Osteoblast (primary cell): ENCODE measurements around the gene PHLDA1. TPM values are rescaled to one million over a fixed set of nuclear protein-coding genes. Genes with fewer than 3 reads are reported as not detected.

Experiments
- DNase-seq: peaks from one replicate; pipeline ENCODE4 v3.0.0; 2011; ENCODE audit warnings: low spot score, mixed read lengths; ENCODE audit not compliant: insufficient read length; ENCODE audit errors: missing footprints
- H2AFZ ChIP-seq: 2 replicates; pipeline ENCODE4 v1.6.0; 2011; ENCODE audit warnings: mild to moderate bottlenecking, low read length
- H3K27ac ChIP-seq: 2 replicates; pipeline ENCODE4 v1.5.1; 2011; ENCODE audit warnings: mild to moderate bottlenecking, low read depth, low read length, moderate library complexity
- H3K27me3 ChIP-seq: 2 replicates; pipeline ENCODE4 v1.6.0; 2012; ENCODE audit warnings: mild to moderate bottlenecking, control low read depth, inconsistent platforms, low read length, moderate library complexity; ENCODE audit not compliant: insufficient read depth
- H3K36me3 ChIP-seq: 2 replicates; pipeline ENCODE4 v1.5.1; 2011; ENCODE audit warnings: mild to moderate bottlenecking, low read length, control low read depth, moderate library complexity; ENCODE audit not compliant: insufficient read depth
- H3K4me1 ChIP-seq: 2 replicates; pipeline ENCODE4 v1.5.1; 2011; ENCODE audit warnings: mild to moderate bottlenecking, low read length, control low read depth, moderate library complexity; ENCODE audit not compliant: insufficient read depth
- H3K4me2 ChIP-seq: 2 replicates; pipeline ENCODE4 v1.6.0; 2011; ENCODE audit warnings: mild to moderate bottlenecking, low read length; ENCODE audit not compliant: insufficient read depth
- H3K4me3 ChIP-seq: fragments of 200-600 bp; sonication (generic); 3 replicates; pipeline ENCODE4 v1.5.1; 2012; ENCODE audit warnings: mild to moderate bottlenecking, low read length, inconsistent platforms; ENCODE audit not compliant: insufficient read depth
- H3K79me2 ChIP-seq: 2 replicates; pipeline ENCODE4 v1.6.0; 2012; ENCODE audit warnings: mild to moderate bottlenecking, low read length, control low read depth, inconsistent platforms; ENCODE audit not compliant: insufficient read depth
- H3K9me3 ChIP-seq: 2 replicates; pipeline ENCODE4 v1.5.1; 2011; ENCODE audit warnings: low read depth, low read length, control low read depth
- H4K20me1 ChIP-seq: 2 replicates; pipeline ENCODE4 v1.6.0; 2012; ENCODE audit warnings: mild to moderate bottlenecking, low read length, control low read depth; ENCODE audit not compliant: insufficient read depth
- total RNA-seq: library from RNA; depleted of rRNA; stranded (reverse); fragments of >200 nt; gene quantifications from 2 replicates; pipeline ENCODE4 v1.2.3, GENCODE V29; 2012
- TF ChIP-seq, protein P1 (sequence below): IDR thresholded peaks from 2 replicates; pipeline ENCODE4 v1.5.1; 2011; ENCODE audit warnings: mild to moderate bottlenecking, low read depth, low read length, moderate library complexity; ENCODE audit errors: extremely low read depth

Gene PHLDA1
- total RNA-seq, 1 donor = 111 TPM

DNA sequence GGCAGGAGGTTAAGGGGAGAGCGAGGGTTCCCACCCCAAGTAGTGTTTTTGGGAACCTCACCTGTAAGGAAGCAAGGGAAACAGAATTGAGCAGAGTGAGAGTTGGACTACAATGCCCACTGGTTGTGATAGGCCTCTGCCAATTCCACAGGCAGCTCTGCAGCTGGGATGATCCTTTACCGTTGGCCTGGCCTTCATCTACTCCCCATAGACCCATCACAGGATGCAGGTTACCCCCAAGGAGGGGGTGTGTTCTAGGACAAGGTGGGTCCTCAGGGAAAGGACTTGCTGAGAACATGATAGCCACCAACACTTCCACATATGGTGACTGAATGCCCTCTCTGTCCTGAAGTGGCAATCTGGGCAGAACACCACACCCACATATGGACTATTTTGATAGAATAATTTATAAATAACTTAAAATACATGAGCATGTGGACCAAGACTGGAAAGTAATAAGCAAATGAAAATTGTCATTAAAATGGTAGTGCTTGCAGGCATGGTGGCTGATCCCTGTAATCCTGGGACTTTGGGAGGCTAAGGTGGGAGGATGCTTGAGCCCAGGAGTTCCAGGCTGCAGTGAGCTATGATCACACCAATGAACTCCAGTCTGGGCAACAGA is 8.4 kb downstream of the PHLDA1 start:
- TF ChIP-seq, protein P1, sequence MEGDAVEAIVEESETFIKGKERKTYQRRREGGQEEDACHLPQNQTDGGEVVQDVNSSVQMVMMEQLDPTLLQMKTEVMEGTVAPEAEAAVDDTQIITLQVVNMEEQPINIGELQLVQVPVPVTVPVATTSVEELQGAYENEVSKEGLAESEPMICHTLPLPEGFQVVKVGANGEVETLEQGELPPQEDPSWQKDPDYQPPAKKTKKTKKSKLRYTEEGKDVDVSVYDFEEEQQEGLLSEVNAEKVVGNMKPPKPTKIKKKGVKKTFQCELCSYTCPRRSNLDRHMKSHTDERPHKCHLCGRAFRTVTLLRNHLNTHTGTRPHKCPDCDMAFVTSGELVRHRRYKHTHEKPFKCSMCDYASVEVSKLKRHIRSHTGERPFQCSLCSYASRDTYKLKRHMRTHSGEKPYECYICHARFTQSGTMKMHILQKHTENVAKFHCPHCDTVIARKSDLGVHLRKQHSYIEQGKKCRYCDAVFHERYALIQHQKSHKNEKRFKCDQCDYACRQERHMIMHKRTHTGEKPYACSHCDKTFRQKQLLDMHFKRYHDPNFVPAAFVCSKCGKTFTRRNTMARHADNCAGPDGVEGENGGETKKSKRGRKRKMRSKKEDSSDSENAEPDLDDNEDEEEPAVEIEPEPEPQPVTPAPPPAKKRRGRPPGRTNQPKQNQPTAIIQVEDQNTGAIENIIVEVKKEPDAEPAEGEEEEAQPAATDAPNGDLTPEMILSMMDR = no peak
- H3K4me3 ChIP-seq = no peak overlapping the region
- H4K20me1 ChIP-seq = no peaks in the 10 kb centered on the region
- H3K27me3 ChIP-seq = no peaks in the 10 kb centered on the region
- no peak for DNase-seq
- H3K9me3 ChIP-seq = no peaks in the 10 kb centered on the region
- no peak overlapping the region for H3K4me2 ChIP-seq
- H3K4me1 ChIP-seq = peaks cover 53% of the 10 kb centered on the region
- H3K36me3 ChIP-seq = peaks cover 5% of the 10 kb centered on the region
- peaks cover under 1% of the 10 kb centered on the region for H3K79me2 ChIP-seq
- H2AFZ ChIP-seq = no peak overlapping the region
- H3K27ac ChIP-seq = peak overlapping the region; percentile 9

DNA sequence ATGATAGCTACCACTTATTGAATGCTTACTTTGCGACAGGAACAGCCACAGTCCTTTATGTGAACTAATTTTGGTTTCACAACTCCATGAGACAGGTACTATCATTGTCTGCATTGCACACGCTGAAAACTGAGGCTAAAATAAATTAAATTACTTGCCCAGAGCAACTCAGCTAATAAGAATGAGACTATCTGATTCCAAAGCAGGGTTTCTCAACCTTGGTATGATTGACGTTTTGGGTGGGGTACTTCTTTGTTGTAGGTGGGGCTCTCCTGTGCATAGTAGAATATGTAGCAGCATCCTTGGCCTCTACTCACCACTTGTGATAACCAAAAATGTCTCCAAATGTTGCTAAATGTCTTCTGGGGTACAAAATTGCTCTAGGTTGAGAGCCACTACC is 9.1 kb downstream of the PHLDA1 start:
- Histone ChIP-seq H3K4me1 (peaks cover 55% of the 10 kb centered on the region), H3K27ac (peak overlapping the region; percentile 9)

DNA sequence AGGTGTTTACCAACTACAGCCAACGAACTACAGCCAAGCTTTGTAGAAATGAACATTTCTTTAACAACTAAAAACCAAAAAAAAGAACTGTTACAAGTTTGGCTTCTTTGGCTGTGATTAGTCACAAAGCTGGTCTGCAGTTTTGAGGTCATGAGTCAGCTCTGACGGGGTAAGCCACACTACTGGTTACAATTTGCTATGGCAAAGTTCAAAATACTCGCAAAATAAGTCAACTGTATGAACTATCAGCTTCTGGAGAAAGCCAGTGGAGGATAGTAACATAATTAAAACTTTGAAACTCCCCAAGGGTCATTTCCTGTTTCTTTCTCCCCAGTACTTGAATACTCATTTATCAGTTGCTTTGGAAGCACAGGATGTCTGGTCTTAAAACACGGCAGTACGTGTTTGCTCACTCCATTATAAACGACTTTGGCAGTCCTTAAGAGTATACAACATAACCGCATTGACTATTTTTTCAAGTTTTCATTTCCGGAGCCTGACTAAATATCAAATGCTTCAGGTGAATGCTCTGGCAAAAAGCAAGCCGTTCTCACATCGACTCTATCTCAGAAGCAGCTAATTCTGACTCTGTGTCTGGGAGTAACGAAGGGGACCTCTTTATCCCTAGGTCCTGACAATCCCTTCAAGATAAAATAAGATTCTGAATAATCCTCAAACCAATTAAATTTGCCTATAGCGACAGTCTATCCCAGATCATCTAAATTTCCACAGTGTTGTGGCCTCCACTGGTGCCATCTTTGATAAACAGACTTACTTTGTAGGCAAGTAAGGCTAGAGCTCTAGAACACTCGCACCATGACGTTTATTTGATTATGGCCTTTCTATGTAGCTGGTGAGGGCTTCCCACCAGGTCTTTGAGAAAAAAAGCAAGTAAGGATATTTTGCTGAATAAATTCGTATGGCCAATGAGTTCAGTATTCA is 10.6 kb downstream of the PHLDA1 start:
- no peaks in the 10 kb centered on the region for H3K9me3 ChIP-seq
- peaks cover 48% of the 10 kb centered on the region for H3K4me1 ChIP-seq
- peak overlapping the region; percentile 22 for H3K4me3 ChIP-seq
- peak; percentile 82 for DNase-seq
- H3K36me3 ChIP-seq = no peaks in the 10 kb centered on the region
- peak overlapping the region; percentile 98 for H3K27ac ChIP-seq
- peak overlapping the region; percentile 36 for H2AFZ ChIP-seq
- TF ChIP-seq, protein P1 = no peak
- H3K27me3 ChIP-seq = no peaks in the 10 kb centered on the region
- H3K79me2 ChIP-seq = no peaks in the 10 kb centered on the region
- H3K4me2 ChIP-seq = peak overlapping the region; percentile 78
- H4K20me1 ChIP-seq = no peaks in the 10 kb centered on the region

More for the DNA sequence above, 9.1 kb downstream of the PHLDA1 start:
- H3K79me2 ChIP-seq = no peaks in the 10 kb centered on the region
- H3K4me3 ChIP-seq = no peak overlapping the region
- TF ChIP-seq, protein P1 = no peak
- H3K27me3 ChIP-seq = no peaks in the 10 kb centered on the region
- no peak overlapping the region for H2AFZ ChIP-seq
- no peaks in the 10 kb centered on the region for H3K9me3 ChIP-seq
- H3K36me3 ChIP-seq = no peaks in the 10 kb centered on the region
- no peak for DNase-seq
- no peaks in the 10 kb centered on the region for H4K20me1 ChIP-seq
- no peak overlapping the region for H3K4me2 ChIP-seq

DNA sequence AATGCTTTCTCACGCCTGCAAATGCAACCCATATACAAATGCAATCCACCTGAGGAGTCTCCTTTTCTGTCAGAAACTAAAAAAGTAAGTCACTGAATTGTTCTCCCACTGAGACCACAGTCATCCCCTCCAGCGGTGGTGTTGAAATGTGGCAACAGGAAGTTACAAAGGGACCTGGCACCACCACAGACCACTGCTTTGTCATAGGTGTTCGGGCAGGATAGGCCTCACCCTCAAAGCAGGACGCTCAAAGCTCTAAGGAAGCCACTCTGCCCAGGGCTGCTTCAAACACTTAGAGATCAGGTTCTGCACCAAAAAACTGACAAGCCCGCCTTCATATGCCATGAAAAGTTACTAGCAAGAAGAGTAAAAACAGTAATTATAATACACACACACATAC is 11.3 kb downstream of the PHLDA1 start:
- peaks cover 46% of the 10 kb centered on the region for H3K4me1 ChIP-seq
- H3K27ac ChIP-seq = peak overlapping the region; percentile 98
- H3K4me2 ChIP-seq = peak overlapping the region; percentile 78
- no peaks in the 10 kb centered on the region for H4K20me1 ChIP-seq
- peak; percentile 43 for DNase-seq
- H3K9me3 ChIP-seq = no peaks in the 10 kb centered on the region
- no peaks in the 10 kb centered on the region for H3K79me2 ChIP-seq
- H3K27me3 ChIP-seq = no peaks in the 10 kb centered on the region
- peak overlapping the region; percentile 12 for H3K4me3 ChIP-seq
- H3K36me3 ChIP-seq = no peaks in the 10 kb centered on the region
- TF ChIP-seq, protein P1 = no peak
- peak overlapping the region; percentile 36 for H2AFZ ChIP-seq
